ENCODE data around the gene DSPP.

Gene DSPP

GRCh38 chr4:87624698-87625097 lies 16.4 kb downstream of the DSPP start:
- in situ Hi-C loops (cut with MboI; ENCODE audit: low sequenced_read_pairs) = no loop called here

GRCh38 chr4:87631668-87632067 lies 23.3 kb downstream of the DSPP start:
- in situ Hi-C loops (cut with MboI; ENCODE audit: low sequenced_read_pairs) = no loop called here

- in situ Hi-C loops (cut with MboI; ENCODE audit: low sequenced_read_pairs) = no loop called here
These were observed 24.1 kb downstream of the DSPP start for GRCh38 chr4:87632469-87632868.

- in situ Hi-C loops (cut with MboI; ENCODE audit: low sequenced_read_pairs) = no loop called here
These were observed 24.9 kb downstream of the DSPP start for GRCh38 chr4:87633243-87633642.

GRCh38 chr4:87644286-87644685 lies 36.0 kb downstream of the DSPP start:
- in situ Hi-C loops (cut with MboI; ENCODE audit: low sequenced_read_pairs) = no loop called here

- in situ Hi-C loops (cut with MboI; ENCODE audit: low sequenced_read_pairs) = no loop called here
These were observed 41.7 kb downstream of the DSPP start, which contains the start of gene DMP1 for GRCh38 chr4:87649980-87650379. DMP1 (plus strand) TSS chr4:87650280; CDS start chr4:87656493, 6,213 bp downstream.

GRCh38 chr4:87650938-87651337 lies 42.6 kb downstream of the DSPP start:
- in situ Hi-C loops (cut with MboI; ENCODE audit: low sequenced_read_pairs) = no loop called here

GRCh38 chr4:87651941-87652340 lies 43.6 kb downstream of the DSPP start:
- in situ Hi-C loops (cut with MboI; ENCODE audit: low sequenced_read_pairs) = no loop called here

- in situ Hi-C loops (cut with MboI; ENCODE audit: low sequenced_read_pairs) = no loop called here
These were observed 46.2 kb downstream of the DSPP start for GRCh38 chr4:87654487-87655044.

GRCh38 chr4:87657525-87657924 lies 49.2 kb downstream of the DSPP start:
- in situ Hi-C loops (cut with MboI; ENCODE audit: low sequenced_read_pairs) = no loop called here

- in situ Hi-C loops (cut with MboI; ENCODE audit: low sequenced_read_pairs) = no loop called here
These were observed 51.1 kb downstream of the DSPP start for GRCh38 chr4:87659247-87659931.

GRCh38 chr4:87662871-87663270 lies 54.5 kb downstream of the DSPP start:
- in situ Hi-C loops (cut with MboI; ENCODE audit: low sequenced_read_pairs) = no loop called here

Data from HL-60/S4 (cell line).